Lung (tissue), 12 donors: Measurements from ENCODE around the gene MYB. TPM values are rescaled to one million over a fixed set of nuclear protein-coding genes. Genes with fewer than 3 reads are reported as not detected.

Source experiments
- ATAC-seq: fragments of 200-7000 bp; cut with Tn5 transposase; one replicate; pipeline ENCODE4 v1.9.1; 2020; ENCODE audit warnings: moderate number of reproducible peaks; ENCODE audit not compliant: insufficient read depth, low FRiP score
- DNase-seq, 3 donors: peaks; one replicate each; pipeline ENCODE4 v3.0.0-alpha.2; 2013 to 2017
- H3K27ac ChIP-seq, 2 donors: one replicate each; pipeline ENCODE4 v1.5.1; 2013; ENCODE audit warnings: mild to moderate bottlenecking in 2 of 2, moderate library complexity in 2 of 2, control low read depth in 1 of 2, inconsistent platforms in 1 of 2, low read depth in 1 of 2, low read length in 1 of 2
- H3K27me3 ChIP-seq, 3 donors: one replicate each; pipeline ENCODE4 v1.5.1; 2013; ENCODE audit warnings: low read length in 2 of 3; ENCODE audit not compliant: control insufficient read depth in 3 of 3, insufficient read depth in 3 of 3
- H3K36me3 ChIP-seq, 4 donors: one replicate each; pipeline ENCODE4 v1.5.1; 2013; ENCODE audit warnings: low read length in 4 of 4, mild to moderate bottlenecking in 1 of 4, moderate library complexity in 1 of 4; ENCODE audit not compliant: control insufficient read depth in 4 of 4, insufficient read depth in 4 of 4
- H3K4me1 ChIP-seq, 5 donors: one replicate each; pipeline ENCODE4 v1.5.1; 2013; ENCODE audit warnings: low read length in 5 of 5, mild to moderate bottlenecking in 2 of 5, moderate library complexity in 1 of 5; ENCODE audit not compliant: control insufficient read depth in 5 of 5, insufficient read depth in 5 of 5
- H3K4me3 ChIP-seq: one replicate; pipeline ENCODE4 v1.5.1; 2013; ENCODE audit warnings: mild to moderate bottlenecking, control low read depth, moderate library complexity
- H3K9ac ChIP-seq, 2 donors: one replicate each; pipeline ENCODE4 v1.5.1; 2013; ENCODE audit warnings: low read length in 2 of 2, control low read depth in 1 of 2; ENCODE audit not compliant: insufficient read depth in 1 of 2
- H3K9me3 ChIP-seq, 4 donors: one replicate each; pipeline ENCODE4 v1.5.1; 2013; ENCODE audit warnings: low read length in 3 of 4, mild to moderate bottlenecking in 1 of 4, moderate library complexity in 1 of 4; ENCODE audit not compliant: control insufficient read depth in 4 of 4, insufficient read depth in 3 of 4
- CTCF ChIP-seq: IDR thresholded peaks from 2 replicates; pipeline ENCODE4 v1.5.1; 2012; ENCODE audit warnings: mild to moderate bottlenecking; ENCODE audit errors: control extremely low read depth, extremely low read depth
- WGBS, 2 donors: extraction: QIAGEN DNeasy Blood & Tissue Kit; methylation state at CpG; one replicate each; pipeline ENCODE4 v1.1.7; 2013; 5-methylcytosine and 5-hydroxymethylcytosine counted together
- polyA plus RNA-seq, 2 donors: library from polyadenylated mRNA; stranded (reverse); fragments of 200-250 nt; gene quantifications; one replicate each; pipeline ENCODE4 v1.2.1, GENCODE V29; 2013
- total RNA-seq, 2 donors: library from RNA; depleted of rRNA in 1 of 2; stranded (reverse); fragments of >200 nt in 1 of 2; gene quantifications; one replicate each; pipeline ENCODE4 v1.2.1, GENCODE V29; 2014 to 2021
- donor health status: control.
- donor health status: control.
- donor health status: Bipolar disorder and iron deficiency.
- donor health status: healthy.
- donor health status: DM: yes; HTN: yes; CAD: no.

Gene MYB
- total and polyA plus RNA-seq, 4 donors, result 1.3 to 11.3 (median 4.6) TPM

GRCh38 chr6:135195041-135195440 lies 13.9 kb downstream of the MYB start:
- H3K4me3 ChIP-seq, result no peak overlapping the region
- no peak overlapping the region for H3K27ac ChIP-seq
- no peak for ATAC-seq
- H3K36me3 ChIP-seq, result no peaks in the 10 kb centered on the region
- no peak overlapping the region for H3K9ac ChIP-seq
- no peak for DNase-seq
- H3K9me3 ChIP-seq, result no peaks in the 10 kb centered on the region
- WGBS, 2 donors, result 20 to 64% methylated on average over 2 of the region's 2 CpGs
- no peaks in the 10 kb centered on the region for H3K4me1 ChIP-seq
- H3K27me3 ChIP-seq, result no peaks in the 10 kb centered on the region
- TF ChIP-seq CTCF, result no peak

GRCh38 chr6:135195522-135195921 lies 14.4 kb downstream of the MYB start:
- H3K9me3 ChIP-seq, result no peaks in the 10 kb centered on the region
- no peaks in the 10 kb centered on the region for H3K27me3 ChIP-seq
- no peak for TF ChIP-seq CTCF
- no peak overlapping the region for H3K4me3 ChIP-seq
- DNase-seq (no peak), ATAC-seq (no peak)
- no peak overlapping the region for H3K9ac ChIP-seq
- H3K4me1 ChIP-seq, result no peaks in the 10 kb centered on the region
- H3K36me3 ChIP-seq, result no peaks in the 10 kb centered on the region
- 40 to 67% methylated on average over 6 of the region's 6 CpGs for WGBS, 2 donors
- H3K27ac ChIP-seq, result no peak overlapping the region

DNA sequence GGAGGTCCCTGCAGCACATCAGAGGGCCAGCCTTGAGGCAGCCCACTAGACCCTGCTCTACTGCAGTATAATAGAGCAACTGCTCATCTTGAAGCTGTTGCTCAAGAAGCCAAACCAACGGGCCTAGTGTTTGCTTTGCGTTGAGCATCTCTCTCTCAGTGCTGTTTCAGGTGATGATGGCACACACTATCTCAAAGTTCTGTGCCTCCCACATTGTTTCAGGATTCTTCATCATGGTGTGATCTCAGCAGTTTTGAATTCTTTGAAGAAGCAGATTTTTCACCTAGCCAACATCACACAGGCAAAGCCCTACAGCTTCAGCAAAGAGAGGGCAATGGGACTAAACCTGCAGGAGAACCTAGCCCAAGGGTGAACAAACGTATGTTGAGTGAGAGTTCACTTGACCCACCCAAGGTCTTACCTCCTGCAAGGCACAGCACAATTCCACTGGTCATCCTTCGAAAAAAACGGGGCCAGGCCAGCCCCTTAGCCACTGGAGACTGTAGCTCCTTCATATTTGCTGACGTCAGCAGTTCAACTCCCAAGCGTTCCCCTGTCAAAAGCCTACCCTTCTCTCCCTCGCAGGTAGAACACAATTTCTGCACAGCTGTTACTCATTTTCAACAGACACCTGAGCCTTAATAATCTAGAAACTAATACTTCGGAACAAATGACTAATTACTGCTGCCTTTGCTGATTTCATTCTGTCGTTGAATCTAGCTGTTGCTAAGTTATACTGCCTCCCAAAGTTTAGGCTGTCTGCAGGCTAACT lies 15.8 kb downstream of the MYB start:
- no peak for TF ChIP-seq CTCF
- ATAC-seq (no peak), DNase-seq (no peak)
- Histone ChIP-seq H3K27me3 (no peaks in the 10 kb centered on the region), H3K36me3 (no peaks in the 10 kb centered on the region), H3K4me1 (no peaks in the 10 kb centered on the region), H3K27ac (no peak overlapping the region), H3K9me3 (no peaks in the 10 kb centered on the region), H3K4me3 (no peak overlapping the region), H3K9ac (no peak overlapping the region)
- WGBS, 2 donors, result 70 to 81% methylated on average over 10 of the region's 10 CpGs

DNA sequence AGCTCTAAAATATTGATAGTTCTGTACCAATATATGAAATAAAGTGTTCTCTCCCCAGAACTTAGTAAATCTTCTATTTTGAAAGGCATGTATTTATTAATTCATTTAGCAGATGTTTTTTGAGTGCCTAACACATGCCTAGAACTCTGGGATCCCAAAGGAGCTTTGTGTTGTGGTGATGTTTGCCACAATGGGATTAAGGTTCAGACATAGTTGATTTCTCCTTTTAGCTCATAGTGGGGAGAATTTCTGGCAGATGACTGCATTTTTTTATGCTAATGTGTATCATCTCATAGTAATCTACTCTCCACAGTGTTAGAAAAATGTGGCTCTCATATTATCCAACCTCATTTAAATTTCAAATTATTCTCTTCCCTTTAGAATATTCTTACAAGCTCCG lies 21.7 kb downstream of the MYB start:
- no peak for TF ChIP-seq CTCF
- Histone ChIP-seq H3K4me3 (no peak overlapping the region), H3K27ac (no peak overlapping the region), H3K36me3 (no peaks in the 10 kb centered on the region), H3K27me3 (no peaks in the 10 kb centered on the region), H3K4me1 (no peaks in the 10 kb centered on the region), H3K9ac (no peak overlapping the region), H3K9me3 (no peaks in the 10 kb centered on the region)
- WGBS, 2 donors, result 87 to 89% methylated on average over 1 of the region's 1 CpG
- ATAC-seq (no peak), DNase-seq (no peak)
